Stimulated activated CD4-positive, alpha-beta T cell treated with anti-CD3 and anti-CD28 coated beads, Interleukin-4, amount 100 ng/mL, for 48 hours (primary cell): ENCODE data around the gene FNDC3A.
"Not testable (repeated sequence)": the region's sequence is repeated elsewhere in the genome, so short reads cannot be mapped to it uniquely, and the experiment has no call there.

Source experiments
- DNase-seq, 2 donors: peaks; one replicate each; pipeline ENCODE4 v3.0.0-alpha.2; 2020; ENCODE audit warnings: low read depth in 2 of 2

Gene FNDC3A

GRCh38 chr13:48977286-48977625 is 1.5 kb downstream of the FNDC3A start:
- no peak for DNase-seq

- DNase-seq, result no peak
Observed at GRCh38 chr13:48977973-48978372, 2.3 kb downstream of the FNDC3A start.

GRCh38 chr13:48978942-48979601 is 3.4 kb downstream of the FNDC3A start:
- no peak for DNase-seq

- no peak for DNase-seq
Observed at GRCh38 chr13:48979892-48980291, 4.2 kb downstream of the FNDC3A start.

- no peak for DNase-seq
Observed at GRCh38 chr13:48983331-48983730, 7.6 kb downstream of the FNDC3A start.

- no peak for DNase-seq
Observed at GRCh38 chr13:48985756-48986155, 10.0 kb downstream of the FNDC3A start.

- DNase-seq, result no peak
Observed at GRCh38 chr13:48990900-48991299, 15.2 kb downstream of the FNDC3A start.

- DNase-seq, result no peak
Observed at GRCh38 chr13:48993150-48993549, 17.4 kb downstream of the FNDC3A start.

- DNase-seq, result no peak
Observed at GRCh38 chr13:48994706-48995105, 19.0 kb downstream of the FNDC3A start.

GRCh38 chr13:48998641-48999292 is 23.1 kb downstream of the FNDC3A start:
- DNase-seq, result no peak

GRCh38 chr13:49000247-49000646 is 24.5 kb downstream of the FNDC3A start:
- DNase-seq, result no peak

GRCh38 chr13:49018986-49019635 is 43.4 kb downstream of the FNDC3A start:
- not testable (repeated sequence) for DNase-seq

- no peak for DNase-seq
Observed at GRCh38 chr13:49020328-49020727, 44.6 kb downstream of the FNDC3A start.

- no peak for DNase-seq
Observed at GRCh38 chr13:49020940-49021553, 45.3 kb downstream of the FNDC3A start.

GRCh38 chr13:49021953-49022352 is 46.2 kb downstream of the FNDC3A start:
- no peak for DNase-seq

GRCh38 chr13:49022472-49023144 is 46.9 kb downstream of the FNDC3A start:
- no peak for DNase-seq

- no peak for DNase-seq
Observed at GRCh38 chr13:49023431-49023830, 47.7 kb downstream of the FNDC3A start.

- no peak for DNase-seq
Observed at GRCh38 chr13:49026851-49027250, 51.1 kb downstream of the FNDC3A start.

- DNase-seq, result no peak
Observed at GRCh38 chr13:49029570-49029969, 53.9 kb downstream of the FNDC3A start.

GRCh38 chr13:49030213-49030612 is 54.5 kb downstream of the FNDC3A start:
- DNase-seq, result no peak

GRCh38 chr13:49040872-49041271 is 65.2 kb downstream of the FNDC3A start:
- DNase-seq, result no peak

- DNase-seq, result no peak
Observed at GRCh38 chr13:49042476-49042875, 66.8 kb downstream of the FNDC3A start.
